Osteocyte (in vitro differentiated cells): ENCODE results near the gene INAFM2. TPM values are rescaled to one million over a fixed set of nuclear protein-coding genes. Genes with fewer than 3 reads are reported as not detected.

ENCODE experiments used
- DNase-seq: peaks from one replicate; pipeline ENCODE4 v3.0.0; 2021; ENCODE audit warnings: mixed read lengths; ENCODE audit not compliant: unreplicated experiment; ENCODE audit errors: extremely low spot score
- H3K27ac Mint-ChIP-seq: one replicate; pipeline ENCODE4 v1.8.0; 2021; ENCODE audit warnings: mild to moderate bottlenecking, mixed read lengths; ENCODE audit not compliant: unreplicated experiment
- H3K27me3 Mint-ChIP-seq: one replicate; pipeline ENCODE4 v1.8.0; 2021; ENCODE audit warnings: mixed read lengths; ENCODE audit not compliant: unreplicated experiment
- H3K36me3 Mint-ChIP-seq: one replicate; pipeline ENCODE4 v1.8.0; 2021; ENCODE audit warnings: mixed read lengths; ENCODE audit not compliant: unreplicated experiment
- H3K4me1 Mint-ChIP-seq: one replicate; pipeline ENCODE4 v1.8.0; 2021; ENCODE audit warnings: mixed read lengths; ENCODE audit not compliant: unreplicated experiment
- H3K4me3 Mint-ChIP-seq: one replicate; pipeline ENCODE4 v1.8.0; 2021; ENCODE audit warnings: mild to moderate bottlenecking, moderate library complexity, mixed read lengths; ENCODE audit not compliant: unreplicated experiment
- H3K9me3 Mint-ChIP-seq: one replicate; pipeline ENCODE4 v1.8.0; 2021; ENCODE audit warnings: mixed read lengths; ENCODE audit not compliant: unreplicated experiment
- total RNA-seq: library from RNA; stranded (reverse); gene quantifications from 2 replicates; pipeline ENCODE4 v1.2.1, GENCODE V29; 2021
- TF ChIP-seq, protein P1 (sequence below): fragments of 200-600 bp; sonication (generic); IDR thresholded peaks from 2 replicates; pipeline ENCODE4 v1.5.0; 2021; ENCODE audit warnings: antibody characterized with exemption, mild to moderate bottlenecking, moderate library complexity

Gene INAFM2
- total RNA-seq, 1 donor from 2014 or later, result 69.0 TPM

DNA sequence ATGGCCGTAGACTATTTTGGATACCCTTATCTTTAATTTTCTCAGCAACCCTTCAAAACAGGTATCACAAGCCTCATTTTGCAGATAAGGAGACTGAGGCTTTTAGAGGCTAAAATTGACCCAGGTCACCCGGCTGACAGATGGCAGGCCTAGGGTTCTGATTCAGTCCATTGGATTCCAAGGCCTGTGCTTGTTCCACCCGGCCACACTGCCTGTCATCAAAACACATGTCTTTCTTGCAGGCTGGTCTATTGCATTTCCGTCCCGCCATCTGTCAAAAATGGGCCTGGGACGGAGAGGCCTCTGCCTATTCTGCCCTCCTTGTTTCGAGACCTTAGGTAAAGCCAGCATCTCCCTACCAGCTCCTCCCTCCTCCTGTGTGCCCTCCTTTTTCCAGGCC is 8.1 kb downstream of the INAFM2 start:
- H3K9me3 Mint-ChIP-seq, result no peaks in the 10 kb centered on the region
- peaks cover 84% of the 10 kb centered on the region for H3K4me1 Mint-ChIP-seq
- DNase-seq, result no peak
- H3K27me3 Mint-ChIP-seq, result no peaks in the 10 kb centered on the region
- no peak overlapping the region for H3K4me3 Mint-ChIP-seq
- TF ChIP-seq, protein P1, sequence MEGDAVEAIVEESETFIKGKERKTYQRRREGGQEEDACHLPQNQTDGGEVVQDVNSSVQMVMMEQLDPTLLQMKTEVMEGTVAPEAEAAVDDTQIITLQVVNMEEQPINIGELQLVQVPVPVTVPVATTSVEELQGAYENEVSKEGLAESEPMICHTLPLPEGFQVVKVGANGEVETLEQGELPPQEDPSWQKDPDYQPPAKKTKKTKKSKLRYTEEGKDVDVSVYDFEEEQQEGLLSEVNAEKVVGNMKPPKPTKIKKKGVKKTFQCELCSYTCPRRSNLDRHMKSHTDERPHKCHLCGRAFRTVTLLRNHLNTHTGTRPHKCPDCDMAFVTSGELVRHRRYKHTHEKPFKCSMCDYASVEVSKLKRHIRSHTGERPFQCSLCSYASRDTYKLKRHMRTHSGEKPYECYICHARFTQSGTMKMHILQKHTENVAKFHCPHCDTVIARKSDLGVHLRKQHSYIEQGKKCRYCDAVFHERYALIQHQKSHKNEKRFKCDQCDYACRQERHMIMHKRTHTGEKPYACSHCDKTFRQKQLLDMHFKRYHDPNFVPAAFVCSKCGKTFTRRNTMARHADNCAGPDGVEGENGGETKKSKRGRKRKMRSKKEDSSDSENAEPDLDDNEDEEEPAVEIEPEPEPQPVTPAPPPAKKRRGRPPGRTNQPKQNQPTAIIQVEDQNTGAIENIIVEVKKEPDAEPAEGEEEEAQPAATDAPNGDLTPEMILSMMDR, result no peak
- peaks cover 3% of the 10 kb centered on the region for H3K36me3 Mint-ChIP-seq
- no peak overlapping the region for H3K27ac Mint-ChIP-seq

DNA sequence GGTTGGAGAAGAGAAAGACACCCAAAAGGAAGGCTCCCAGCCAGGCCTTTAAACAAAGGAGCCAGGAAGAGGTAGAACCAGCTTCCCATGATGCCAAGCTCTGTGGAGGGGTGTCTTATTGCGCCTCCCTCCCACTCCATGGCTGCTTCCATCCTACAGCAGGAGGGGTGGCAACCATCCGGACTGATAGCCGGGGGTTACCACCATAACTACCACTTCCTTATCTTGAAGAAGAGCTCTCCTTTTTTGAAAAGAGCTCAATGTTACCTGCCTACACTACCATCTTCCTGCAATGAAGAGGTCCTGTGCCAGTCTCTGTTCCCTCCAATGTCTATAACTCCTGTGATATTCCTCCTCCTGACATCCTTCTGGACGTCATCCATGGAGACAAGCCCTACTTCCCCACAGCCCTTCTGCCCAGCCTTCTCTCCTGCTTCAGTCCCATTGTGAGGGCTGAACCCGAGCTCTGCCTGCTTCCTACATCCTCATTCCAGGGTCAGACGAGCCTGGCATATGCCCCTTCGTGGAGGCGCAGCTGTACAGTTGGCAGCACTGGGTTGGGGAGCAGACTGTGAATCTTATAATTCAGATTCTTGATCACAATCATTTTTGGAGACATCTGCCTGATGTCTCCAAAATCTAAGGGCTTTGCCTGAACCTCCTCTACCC is 8.8 kb downstream of the INAFM2 start:
- Mint-ChIP-seq H3K4me3 (no peak overlapping the region), H3K27ac (peak overlapping the region; percentile 52), H3K27me3 (no peaks in the 10 kb centered on the region), H3K36me3 (peaks cover 3% of the 10 kb centered on the region), H3K4me1 (peaks cover 83% of the 10 kb centered on the region), H3K9me3 (no peaks in the 10 kb centered on the region)
- DNase-seq, result no peak
- TF ChIP-seq, protein P1, result no peak

DNA sequence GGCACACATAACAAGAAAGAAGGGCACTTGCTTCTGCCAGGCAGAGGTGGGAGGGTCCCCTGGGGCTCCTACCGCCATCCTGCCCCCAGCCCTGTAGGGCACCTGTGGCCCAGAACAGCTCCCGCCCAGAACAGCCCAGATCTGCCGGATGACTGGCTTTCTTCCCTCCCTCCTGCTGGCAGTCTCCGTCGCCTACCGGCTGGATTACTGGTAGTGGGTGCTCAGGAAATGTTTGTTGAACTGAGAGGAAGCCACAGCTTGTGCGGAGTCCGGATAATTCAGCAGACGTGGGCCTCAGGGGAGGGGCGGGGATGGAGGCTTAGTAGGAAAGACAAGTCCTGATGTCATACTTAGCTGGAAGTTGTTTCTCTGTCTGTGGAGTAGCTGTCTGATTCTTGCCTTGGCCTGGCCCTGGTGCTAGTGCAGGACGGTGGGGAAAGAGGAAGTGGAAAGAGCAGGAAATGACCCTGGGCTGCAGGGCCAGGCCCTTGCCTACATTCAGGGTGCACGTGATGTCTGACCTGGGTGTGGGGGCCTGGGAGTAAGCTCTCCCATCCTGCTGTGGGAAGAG is 10.5 kb downstream of the INAFM2 start:
- peak overlapping the region; percentile 0 for H3K4me3 Mint-ChIP-seq
- H3K9me3 Mint-ChIP-seq, result no peaks in the 10 kb centered on the region
- peaks cover 80% of the 10 kb centered on the region for H3K4me1 Mint-ChIP-seq
- DNase-seq, result no peak
- H3K27ac Mint-ChIP-seq, result peak overlapping the region; percentile 89
- H3K36me3 Mint-ChIP-seq, result peaks cover 3% of the 10 kb centered on the region
- H3K27me3 Mint-ChIP-seq, result no peaks in the 10 kb centered on the region
- TF ChIP-seq, protein P1, result no peak

DNA sequence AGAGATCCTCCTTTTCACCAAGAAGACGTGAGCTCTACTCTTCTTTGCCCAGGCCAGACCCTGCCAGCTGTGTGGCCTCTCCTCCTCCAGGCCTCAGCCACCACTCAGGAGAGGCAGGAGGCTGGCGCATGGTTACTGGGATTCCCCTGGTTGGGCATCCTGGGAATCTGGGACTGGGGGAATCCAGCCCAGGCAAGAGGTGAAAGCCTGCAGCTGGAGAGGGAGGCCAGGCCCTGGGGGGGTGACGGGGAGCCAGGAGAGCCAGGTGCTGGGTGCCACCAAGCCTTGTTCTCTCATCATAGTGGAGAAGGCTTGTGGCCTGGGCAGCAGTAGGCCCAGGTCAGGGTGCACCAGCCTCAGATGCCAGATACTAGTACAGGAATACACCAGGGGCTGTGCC is 11.0 kb downstream of the INAFM2 start:
- Mint-ChIP-seq H3K27me3 (no peaks in the 10 kb centered on the region), H3K9me3 (no peaks in the 10 kb centered on the region), H3K4me1 (peaks cover 80% of the 10 kb centered on the region), H3K4me3 (no peak overlapping the region), H3K36me3 (peaks cover 3% of the 10 kb centered on the region), H3K27ac (peak overlapping the region; percentile 89)
- DNase-seq, result no peak
- TF ChIP-seq, protein P1, result no peak

DNA sequence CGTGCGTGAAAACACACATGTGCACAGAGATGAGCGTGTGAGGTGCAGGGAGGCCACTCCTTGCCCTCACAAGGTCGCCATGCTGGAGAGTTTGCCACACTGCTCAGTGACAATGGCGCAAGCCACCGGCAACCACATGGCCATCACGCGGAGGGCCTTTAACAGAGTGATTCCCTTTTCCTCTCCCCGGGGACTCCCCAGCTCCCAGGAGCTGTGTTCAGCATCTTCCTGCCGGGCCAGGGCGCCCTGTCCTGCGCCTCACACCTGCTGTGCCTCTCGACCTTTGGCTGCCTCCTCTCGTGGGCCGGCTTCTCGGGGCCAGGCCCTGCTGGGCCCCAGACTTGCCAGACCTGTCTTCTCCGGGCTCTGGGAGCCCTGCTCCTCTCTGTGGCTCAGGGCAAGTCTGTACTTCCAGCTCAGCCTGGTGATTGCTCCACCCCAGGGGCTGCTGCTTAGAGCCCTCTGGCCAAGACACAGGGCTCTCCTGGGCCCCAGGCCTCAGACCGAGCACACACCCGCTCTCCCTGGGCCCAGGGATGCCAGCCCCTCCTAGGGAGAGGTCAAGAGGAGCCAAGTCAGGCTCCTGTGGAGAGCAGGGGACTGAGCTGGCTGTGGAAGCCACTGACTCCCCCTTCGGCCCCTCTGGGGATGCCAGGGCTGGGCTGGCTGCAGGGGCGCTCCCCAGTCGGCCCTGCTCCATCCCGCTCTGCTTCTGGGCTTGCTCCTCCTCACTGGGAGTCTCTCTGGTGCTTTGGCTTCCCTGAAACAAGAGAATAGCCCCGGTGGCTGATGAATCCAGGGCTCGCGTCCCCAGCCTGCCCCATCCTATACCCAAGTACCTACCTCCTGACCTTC is 11.7 kb downstream of the INAFM2 start:
- Mint-ChIP-seq H3K4me3 (no peak overlapping the region), H3K9me3 (no peaks in the 10 kb centered on the region), H3K27ac (peak overlapping the region; percentile 89), H3K4me1 (peaks cover 80% of the 10 kb centered on the region), H3K36me3 (peaks cover 3% of the 10 kb centered on the region), H3K27me3 (no peaks in the 10 kb centered on the region)
- TF ChIP-seq, protein P1, result no peak
- no peak for DNase-seq
